HepG2 (cell line): ENCODE data around the gene NDUFB6. TPM values are rescaled to one million over a fixed set of nuclear protein-coding genes. Genes with fewer than 3 reads are reported as not detected.

Source experiments
- MTA1 ChIP-seq: sonication (generic); formaldehyde crosslinking; IDR thresholded peaks from 2 replicates; pipeline ENCODE4 v1.4.0; 2020; ENCODE audit warnings: missing genetic modification reagents, mild to moderate bottlenecking, borderline replicate concordance
- MXI1 ChIP-seq: IDR thresholded peaks from 3 replicates; pipeline ENCODE4 v1.6.1; 2012; ENCODE audit warnings: low read depth, low read length, inconsistent platforms, borderline replicate concordance
- NCOA5 ChIP-seq: sonication (generic); formaldehyde crosslinking; IDR thresholded peaks from 2 replicates; pipeline ENCODE4 v1.4.0; 2020; ENCODE audit warnings: missing genetic modification reagents
- PCBP1 ChIP-seq: fragments of 200-400 bp; formaldehyde crosslinking; IDR thresholded peaks from 2 replicates; pipeline ENCODE4 v1.6.1; 2017; ENCODE audit warnings: mild to moderate bottlenecking, low read depth, low read length, borderline replicate concordance
- PCBP2 ChIP-seq: fragments of 200-400 bp; formaldehyde crosslinking; optimal IDR thresholded peaks from 2 replicates; pipeline ENCODE3; 2018; ENCODE audit warnings: low read length, low read depth; ENCODE audit not compliant: poor library complexity, severe bottlenecking
- SNRNP70 ChIP-seq: fragments of 200-400 bp; formaldehyde crosslinking; IDR thresholded peaks from 2 replicates; pipeline ENCODE4 v1.6.1; 2017; ENCODE audit warnings: mild to moderate bottlenecking, low read depth, low read length, moderate library complexity
- SRY ChIP-seq: sonication (generic); formaldehyde crosslinking; IDR thresholded peaks from 2 replicates; pipeline ENCODE4 v1.8.0; 2022; ENCODE audit warnings: mild to moderate bottlenecking, missing genetic modification reagents
- TARDBP ChIP-seq: sonication (generic); formaldehyde crosslinking; IDR thresholded peaks from 2 replicates; pipeline ENCODE4 v1.8.0; 2022; ENCODE audit warnings: mild to moderate bottlenecking, missing genetic modification reagents
- TSC22D2 ChIP-seq: sonication (generic); formaldehyde crosslinking; IDR thresholded peaks from 2 replicates; pipeline ENCODE4 v1.5.1; 2020; ENCODE audit warnings: missing genetic modification reagents, mild to moderate bottlenecking, borderline replicate concordance
- ZNF329 ChIP-seq: sonication (generic); formaldehyde crosslinking; IDR thresholded peaks from 2 replicates; pipeline ENCODE4 v1.9.0; 2021; ENCODE audit warnings: low read depth, mild to moderate bottlenecking, missing genetic modification reagents
- ZNF7 ChIP-seq: IDR thresholded peaks from 2 replicates; pipeline ENCODE4 v1.6.1; 2016; ENCODE audit warnings: missing biosample characterization, missing genetic modification reagents
- polyA plus RNA-seq, 8 experiments: library from polyadenylated mRNA; depleted of rRNA in 3 of 8; stranded (reverse) in 7 of 8; unstranded in 1 of 8; fragments of >200 nt; fragmentation: Illumina TruSeq in 4 of 8; extraction: Trizol in 4 of 8; gene quantifications; 2 replicates each; pipeline versions ENCODE4 v1.2.1 to v1.2.3, GENCODE V29; 2011 to 2016; ENCODE audit warnings: low read depth in 4 of 8, missing spikeins in 1 of 8, mixed read lengths in 1 of 8; ENCODE audit not compliant: insufficient read depth in 1 of 8
- total RNA-seq, 5 experiments: library from RNA; depleted of rRNA; stranded (reverse); fragments of >200 nt; fragmentation: Illumina TruSeq; extraction: Trizol; gene quantifications; 2 replicates each; pipeline ENCODE4 v1.2.3, GENCODE V29; 2016; ENCODE audit warnings: low read depth in 1 of 5
- TF ChIP-seq, protein P1 (sequence below), 2 experiments: sonication (generic) in 1 of 2; formaldehyde crosslinking in 1 of 2; IDR thresholded peaks; 2 replicates each; pipeline versions ENCODE4 v1.4.0 to v1.6.1; 2016 to 2020; ENCODE audit warnings: borderline replicate concordance in 1 of 2, low read depth in 1 of 2, mild to moderate bottlenecking in 1 of 2, missing genetic modification reagents in 1 of 2
- TF ChIP-seq, protein P2 (sequence below): sonication (generic); formaldehyde crosslinking; IDR thresholded peaks from 2 replicates; pipeline ENCODE4 v1.4.0; 2020; ENCODE audit warnings: mild to moderate bottlenecking, missing genetic modification reagents
- TF ChIP-seq, protein P3 (sequence below): sonication (generic); formaldehyde crosslinking; IDR thresholded peaks from 2 replicates; pipeline ENCODE4 v1.4.0; 2020; ENCODE audit warnings: mild to moderate bottlenecking, missing genetic modification reagents
- TF ChIP-seq, protein P4 (sequence below): sonication (generic); formaldehyde crosslinking; IDR thresholded peaks from 2 replicates; pipeline ENCODE4 v1.4.0; 2020; ENCODE audit warnings: mild to moderate bottlenecking, missing genetic modification reagents
- TF ChIP-seq, protein P5 (sequence below): sonication (generic); formaldehyde crosslinking; IDR thresholded peaks from 2 replicates; pipeline ENCODE4 v1.9.0; 2021; ENCODE audit warnings: missing genetic modification reagents, borderline replicate concordance
- TF ChIP-seq, protein P6 (sequence below): IDR thresholded peaks from 2 replicates; pipeline ENCODE4 v1.6.1; 2016; ENCODE audit warnings: missing genetic modification reagents, missing compliant biosample characterization

Gene NDUFB6
- total and polyA plus RNA-seq, 2 of the 13 experiments (the other 11 are each of a cell fraction or from before 2014, with no cell fraction given): 31.2 to 81.9 TPM

DNA sequence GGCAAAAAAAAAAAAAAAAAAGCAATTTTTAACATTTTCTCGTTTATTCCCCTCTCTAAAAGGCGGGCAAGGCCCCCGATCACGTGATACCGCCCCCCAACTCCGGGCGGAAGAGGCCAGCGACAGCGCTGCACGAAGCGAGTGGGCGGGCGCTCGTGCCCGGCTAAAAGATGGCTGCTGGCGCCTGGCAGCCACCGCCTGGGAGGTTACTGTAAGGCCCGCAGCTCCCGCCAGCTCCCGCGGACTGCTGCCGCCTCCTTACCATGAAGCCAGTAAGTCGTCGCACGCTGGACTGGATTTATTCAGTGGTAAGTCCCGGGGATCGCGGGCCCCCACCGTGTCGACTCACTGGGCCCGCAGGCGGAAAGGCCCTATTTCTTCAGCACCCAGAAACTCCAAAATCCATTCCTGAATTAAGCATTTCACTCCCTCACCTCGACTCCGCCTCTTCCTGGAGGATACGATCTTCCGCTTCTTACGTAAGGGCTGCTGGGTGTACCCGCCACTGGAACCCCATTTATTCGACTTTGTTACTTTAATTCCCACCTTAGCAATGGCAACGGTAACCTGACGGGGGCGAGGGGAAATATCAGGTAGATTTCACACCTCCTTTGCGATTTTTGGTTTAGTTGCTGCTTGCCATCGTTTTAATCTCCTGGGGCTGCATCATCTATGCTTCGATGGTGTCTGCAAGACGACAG lies 20.6 kb downstream of the NDUFB6 start, which contains the start of the genes SMIM27 and TOPORS (continued):
- TF ChIP-seq, protein P1, sequence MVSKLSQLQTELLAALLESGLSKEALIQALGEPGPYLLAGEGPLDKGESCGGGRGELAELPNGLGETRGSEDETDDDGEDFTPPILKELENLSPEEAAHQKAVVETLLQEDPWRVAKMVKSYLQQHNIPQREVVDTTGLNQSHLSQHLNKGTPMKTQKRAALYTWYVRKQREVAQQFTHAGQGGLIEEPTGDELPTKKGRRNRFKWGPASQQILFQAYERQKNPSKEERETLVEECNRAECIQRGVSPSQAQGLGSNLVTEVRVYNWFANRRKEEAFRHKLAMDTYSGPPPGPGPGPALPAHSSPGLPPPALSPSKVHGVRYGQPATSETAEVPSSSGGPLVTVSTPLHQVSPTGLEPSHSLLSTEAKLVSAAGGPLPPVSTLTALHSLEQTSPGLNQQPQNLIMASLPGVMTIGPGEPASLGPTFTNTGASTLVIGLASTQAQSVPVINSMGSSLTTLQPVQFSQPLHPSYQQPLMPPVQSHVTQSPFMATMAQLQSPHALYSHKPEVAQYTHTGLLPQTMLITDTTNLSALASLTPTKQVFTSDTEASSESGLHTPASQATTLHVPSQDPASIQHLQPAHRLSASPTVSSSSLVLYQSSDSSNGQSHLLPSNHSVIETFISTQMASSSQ (IDR thresholded peaks at IDR 0.05; ENCODE audit: low read depth): no peak
- TF ChIP-seq, protein P1 (CRISPR knock-in tag; IDR thresholded peaks at IDR 0.05; ENCODE audit: borderline replicate concordance): 0 out of 2 replicates have a peak, but pooled peaks have one; percentile 79
- TF ChIP-seq ZNF329 (CRISPR knock-in tag): no peak
- TF ChIP-seq MTA1 (CRISPR knock-in tag): no peak
- 0 out of 2 replicates have a peak, but pooled peaks have one; percentile 81 for TF ChIP-seq PCBP1
- no peak for TF ChIP-seq NCOA5 (CRISPR knock-in tag)
- no peak for TF ChIP-seq ZNF7 (CRISPR knock-in tag)
- TF ChIP-seq, protein P2, sequence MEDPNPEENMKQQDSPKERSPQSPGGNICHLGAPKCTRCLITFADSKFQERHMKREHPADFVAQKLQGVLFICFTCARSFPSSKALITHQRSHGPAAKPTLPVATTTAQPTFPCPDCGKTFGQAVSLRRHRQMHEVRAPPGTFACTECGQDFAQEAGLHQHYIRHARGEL (CRISPR knock-in tag): no peak
- TF ChIP-seq, protein P3, sequence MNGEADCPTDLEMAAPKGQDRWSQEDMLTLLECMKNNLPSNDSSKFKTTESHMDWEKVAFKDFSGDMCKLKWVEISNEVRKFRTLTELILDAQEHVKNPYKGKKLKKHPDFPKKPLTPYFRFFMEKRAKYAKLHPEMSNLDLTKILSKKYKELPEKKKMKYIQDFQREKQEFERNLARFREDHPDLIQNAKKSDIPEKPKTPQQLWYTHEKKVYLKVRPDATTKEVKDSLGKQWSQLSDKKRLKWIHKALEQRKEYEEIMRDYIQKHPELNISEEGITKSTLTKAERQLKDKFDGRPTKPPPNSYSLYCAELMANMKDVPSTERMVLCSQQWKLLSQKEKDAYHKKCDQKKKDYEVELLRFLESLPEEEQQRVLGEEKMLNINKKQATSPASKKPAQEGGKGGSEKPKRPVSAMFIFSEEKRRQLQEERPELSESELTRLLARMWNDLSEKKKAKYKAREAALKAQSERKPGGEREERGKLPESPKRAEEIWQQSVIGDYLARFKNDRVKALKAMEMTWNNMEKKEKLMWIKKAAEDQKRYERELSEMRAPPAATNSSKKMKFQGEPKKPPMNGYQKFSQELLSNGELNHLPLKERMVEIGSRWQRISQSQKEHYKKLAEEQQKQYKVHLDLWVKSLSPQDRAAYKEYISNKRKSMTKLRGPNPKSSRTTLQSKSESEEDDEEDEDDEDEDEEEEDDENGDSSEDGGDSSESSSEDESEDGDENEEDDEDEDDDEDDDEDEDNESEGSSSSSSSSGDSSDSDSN: peak; percentile 78
- TF ChIP-seq TSC22D2 (CRISPR knock-in tag): peak; percentile 53; the same call in 1 of the 2 replicates
- TF ChIP-seq, protein P4, sequence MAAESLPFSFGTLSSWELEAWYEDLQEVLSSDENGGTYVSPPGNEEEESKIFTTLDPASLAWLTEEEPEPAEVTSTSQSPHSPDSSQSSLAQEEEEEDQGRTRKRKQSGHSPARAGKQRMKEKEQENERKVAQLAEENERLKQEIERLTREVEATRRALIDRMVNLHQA: peak; percentile 35; the same call in 1 of the 2 replicates
- TF ChIP-seq MXI1: peak; percentile 81; the same call in 1 of the 3 replicates
- TF ChIP-seq SRY (CRISPR knock-in tag): peak; percentile 96
- no peak; the same call in 1 of the 2 replicates for TF ChIP-seq TARDBP (CRISPR knock-in tag)
- TF ChIP-seq, protein P5, sequence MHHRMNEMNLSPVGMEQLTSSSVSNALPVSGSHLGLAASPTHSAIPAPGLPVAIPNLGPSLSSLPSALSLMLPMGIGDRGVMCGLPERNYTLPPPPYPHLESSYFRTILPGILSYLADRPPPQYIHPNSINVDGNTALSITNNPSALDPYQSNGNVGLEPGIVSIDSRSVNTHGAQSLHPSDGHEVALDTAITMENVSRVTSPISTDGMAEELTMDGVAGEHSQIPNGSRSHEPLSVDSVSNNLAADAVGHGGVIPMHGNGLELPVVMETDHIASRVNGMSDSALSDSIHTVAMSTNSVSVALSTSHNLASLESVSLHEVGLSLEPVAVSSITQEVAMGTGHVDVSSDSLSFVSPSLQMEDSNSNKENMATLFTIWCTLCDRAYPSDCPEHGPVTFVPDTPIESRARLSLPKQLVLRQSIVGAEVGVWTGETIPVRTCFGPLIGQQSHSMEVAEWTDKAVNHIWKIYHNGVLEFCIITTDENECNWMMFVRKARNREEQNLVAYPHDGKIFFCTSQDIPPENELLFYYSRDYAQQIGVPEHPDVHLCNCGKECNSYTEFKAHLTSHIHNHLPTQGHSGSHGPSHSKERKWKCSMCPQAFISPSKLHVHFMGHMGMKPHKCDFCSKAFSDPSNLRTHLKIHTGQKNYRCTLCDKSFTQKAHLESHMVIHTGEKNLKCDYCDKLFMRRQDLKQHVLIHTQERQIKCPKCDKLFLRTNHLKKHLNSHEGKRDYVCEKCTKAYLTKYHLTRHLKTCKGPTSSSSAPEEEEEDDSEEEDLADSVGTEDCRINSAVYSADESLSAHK: no peak
- TF ChIP-seq SNRNP70: no peak
- TF ChIP-seq, protein P6, sequence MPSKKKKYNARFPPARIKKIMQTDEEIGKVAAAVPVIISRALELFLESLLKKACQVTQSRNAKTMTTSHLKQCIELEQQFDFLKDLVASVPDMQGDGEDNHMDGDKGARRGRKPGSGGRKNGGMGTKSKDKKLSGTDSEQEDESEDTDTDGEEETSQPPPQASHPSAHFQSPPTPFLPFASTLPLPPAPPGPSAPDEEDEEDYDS: peak; percentile 55
- no peak for TF ChIP-seq PCBP2
